LNCaP clone FGC (cell line): ENCODE data around the gene DCAF6.
"Not testable (repeated sequence)": the region's sequence is repeated elsewhere in the genome, so short reads cannot be mapped to it uniquely, and the experiment has no call there.

Experiments
- DNase-seq: peaks from one replicate; pipeline ENCODE4 v3.0.0-alpha.2; 2011; ENCODE audit warnings: low read depth
- H3K4me3 ChIP-seq: 2 replicates; pipeline ENCODE4 v1.5.1; 2011; ENCODE audit warnings: mild to moderate bottlenecking, low read depth, low read length, control low read depth
- CTCF ChIP-seq: IDR thresholded peaks from 2 replicates; pipeline ENCODE4 v1.5.1; 2012; ENCODE audit warnings: mild to moderate bottlenecking; ENCODE audit not compliant: control insufficient read depth, insufficient read depth; ENCODE audit errors: extremely low read depth

Gene DCAF6

GRCh38 chr1:167936068-167936929, at the start of gene DCAF6:
Gene DCAF6, plus strand, starts transcription at chr1:167936683. Its CDS starts 229 bp downstream, at chr1:167936912.
- no peak for TF ChIP-seq CTCF
- DNase-seq = peak; percentile 96
- H3K4me3 ChIP-seq = peak within 1 kb of the TSS; percentile 90

GRCh38 chr1:167887187-167887586, 49.3 kb upstream of the DCAF6 start:
- DNase-seq = not testable (repeated sequence)

GRCh38 chr1:167890400-167890799, 46.1 kb upstream of the DCAF6 start:
- no peak for TF ChIP-seq CTCF
- H3K4me3 ChIP-seq = no peak overlapping the region
- DNase-seq = no peak

More at GRCh38 chr1:167887187-167887586, 49.3 kb upstream of the DCAF6 start:
- not testable (repeated sequence) for H3K4me3 ChIP-seq

- H3K4me3 ChIP-seq = no peak overlapping the region
- TF ChIP-seq CTCF = no peak
- DNase-seq = no peak
Observed at GRCh38 chr1:167893798-167894197, 42.7 kb upstream of the DCAF6 start.

- no peak for DNase-seq
- H3K4me3 ChIP-seq = no peak overlapping the region
- no peak for TF ChIP-seq CTCF
Observed at GRCh38 chr1:167898578-167899222, 37.8 kb upstream of the DCAF6 start.

- TF ChIP-seq CTCF = no peak
- no peak overlapping the region for H3K4me3 ChIP-seq
- peak; percentile 87 for DNase-seq
Observed at GRCh38 chr1:167899253-167899681, 37.2 kb upstream of the DCAF6 start.

- TF ChIP-seq CTCF = no peak
- H3K4me3 ChIP-seq = no peak overlapping the region
- DNase-seq = no peak
Observed at GRCh38 chr1:167900907-167901306, 35.6 kb upstream of the DCAF6 start.
